ENCODE measurements around the gene PLLP.
"Not testable (repeated sequence)": the region's sequence is repeated elsewhere in the genome, so short reads cannot be mapped to it uniquely, and the experiment has no call there.

Gene PLLP

DNA sequence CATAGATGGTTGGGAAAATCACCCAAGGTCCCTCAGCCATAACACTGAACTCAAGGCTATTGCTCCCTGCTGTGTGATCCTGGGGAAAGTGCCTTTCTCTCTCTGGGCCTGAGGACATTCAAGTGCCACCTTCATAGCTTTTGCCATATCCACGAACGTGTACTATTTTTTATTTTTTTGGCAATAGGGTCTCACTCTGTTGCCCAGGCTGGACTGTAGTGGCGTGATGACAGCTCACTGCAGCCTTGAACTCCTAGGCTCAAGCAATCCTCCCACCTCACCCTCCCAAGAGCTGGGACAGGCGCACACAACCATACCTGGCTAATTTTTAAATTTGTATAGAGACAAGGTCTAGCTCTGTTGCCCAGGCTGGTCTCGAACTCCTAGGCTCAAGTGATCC lies 10.6 kb downstream of the PLLP start:
- TF ChIP-seq, protein P1, sequence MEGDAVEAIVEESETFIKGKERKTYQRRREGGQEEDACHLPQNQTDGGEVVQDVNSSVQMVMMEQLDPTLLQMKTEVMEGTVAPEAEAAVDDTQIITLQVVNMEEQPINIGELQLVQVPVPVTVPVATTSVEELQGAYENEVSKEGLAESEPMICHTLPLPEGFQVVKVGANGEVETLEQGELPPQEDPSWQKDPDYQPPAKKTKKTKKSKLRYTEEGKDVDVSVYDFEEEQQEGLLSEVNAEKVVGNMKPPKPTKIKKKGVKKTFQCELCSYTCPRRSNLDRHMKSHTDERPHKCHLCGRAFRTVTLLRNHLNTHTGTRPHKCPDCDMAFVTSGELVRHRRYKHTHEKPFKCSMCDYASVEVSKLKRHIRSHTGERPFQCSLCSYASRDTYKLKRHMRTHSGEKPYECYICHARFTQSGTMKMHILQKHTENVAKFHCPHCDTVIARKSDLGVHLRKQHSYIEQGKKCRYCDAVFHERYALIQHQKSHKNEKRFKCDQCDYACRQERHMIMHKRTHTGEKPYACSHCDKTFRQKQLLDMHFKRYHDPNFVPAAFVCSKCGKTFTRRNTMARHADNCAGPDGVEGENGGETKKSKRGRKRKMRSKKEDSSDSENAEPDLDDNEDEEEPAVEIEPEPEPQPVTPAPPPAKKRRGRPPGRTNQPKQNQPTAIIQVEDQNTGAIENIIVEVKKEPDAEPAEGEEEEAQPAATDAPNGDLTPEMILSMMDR (IDR thresholded peaks at IDR 0.05; ENCODE audit: insufficient read depth, low read depth, low read length, missing control alignments) = no peak
- DNase-seq (ENCODE audit: low read depth) = no peak
- no peak overlapping the region for H3K4me3 ChIP-seq (ENCODE audit: low read length)

- no peak overlapping the region for H3K4me3 ChIP-seq (ENCODE audit: low read length)
- TF ChIP-seq, protein P1 (IDR thresholded peaks at IDR 0.05; ENCODE audit: insufficient read depth, low read depth, low read length, missing control alignments) = no peak
- no peak for DNase-seq (ENCODE audit: low read depth)
Observed at GRCh38 chr16:57273359-57273758, 11.1 kb downstream of the PLLP start.

DNA sequence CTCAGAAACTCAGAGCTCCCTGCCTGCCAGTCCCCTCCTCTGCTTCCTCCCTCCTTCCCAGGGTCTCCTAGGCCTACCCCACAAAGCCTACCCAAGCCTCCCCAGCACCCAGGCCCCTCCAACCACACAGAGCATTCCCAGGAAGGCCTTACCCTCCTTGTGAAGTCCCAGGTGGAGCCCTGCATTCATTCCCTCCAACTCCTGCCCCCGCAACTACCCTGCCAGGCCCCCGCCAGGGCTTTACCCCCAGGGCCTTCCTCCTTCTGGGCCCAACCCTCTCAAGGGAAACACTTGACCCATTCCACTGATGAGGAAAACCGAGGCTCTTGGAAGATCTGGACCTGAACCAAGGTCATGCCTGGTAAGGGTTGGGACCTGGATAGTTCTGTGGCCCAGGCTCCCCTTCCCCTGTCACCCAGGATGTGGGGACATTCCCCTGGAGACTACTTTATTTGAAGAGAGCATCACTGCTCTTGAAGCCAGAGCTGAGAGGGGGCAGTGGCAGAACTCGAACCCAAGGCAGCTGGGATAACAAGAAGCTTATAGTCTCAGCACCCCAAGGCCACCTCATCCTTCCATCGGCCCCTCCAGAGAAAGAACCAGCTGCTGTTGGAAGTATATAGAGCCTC lies 12.5 kb downstream of the PLLP start:
- no peak overlapping the region for H3K4me3 ChIP-seq (ENCODE audit: low read length)
- TF ChIP-seq, protein P1 (IDR thresholded peaks at IDR 0.05; ENCODE audit: insufficient read depth, low read depth, low read length, missing control alignments) = no peak

DNA sequence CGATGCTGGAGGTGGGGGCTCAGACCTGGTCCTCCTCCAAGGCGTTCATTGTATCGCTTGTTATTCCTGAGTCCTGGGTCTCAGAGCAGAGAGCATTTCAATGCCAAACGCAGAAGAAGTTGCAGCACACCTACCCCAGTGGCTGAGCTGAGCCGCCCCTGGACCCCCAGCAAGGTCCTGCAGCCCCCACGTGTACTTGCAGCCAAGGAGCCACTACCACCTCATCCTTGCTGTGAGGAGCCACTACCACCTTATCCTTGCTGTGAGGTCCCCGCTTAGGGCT lies 13.5 kb downstream of the PLLP start:
- H3K4me3 ChIP-seq (ENCODE audit: low read length) = no peak overlapping the region
- TF ChIP-seq, protein P1 (IDR thresholded peaks at IDR 0.05; ENCODE audit: insufficient read depth, low read depth, low read length, missing control alignments) = no peak

More for the DNA sequence above, 12.5 kb downstream of the PLLP start:
- DNase-seq (ENCODE audit: low read depth) = no peak

GRCh38 chr16:57270221-57271062 lies 14.0 kb downstream of the PLLP start:
- TF ChIP-seq, protein P1 (IDR thresholded peaks at IDR 0.05; ENCODE audit: insufficient read depth, low read depth, low read length, missing control alignments) = no peak
- DNase-seq (ENCODE audit: low read depth) = no peak
- no peak overlapping the region for H3K4me3 ChIP-seq (ENCODE audit: low read length)

More for the DNA sequence above, 13.5 kb downstream of the PLLP start:
- no peak for DNase-seq (ENCODE audit: low read depth)

DNA sequence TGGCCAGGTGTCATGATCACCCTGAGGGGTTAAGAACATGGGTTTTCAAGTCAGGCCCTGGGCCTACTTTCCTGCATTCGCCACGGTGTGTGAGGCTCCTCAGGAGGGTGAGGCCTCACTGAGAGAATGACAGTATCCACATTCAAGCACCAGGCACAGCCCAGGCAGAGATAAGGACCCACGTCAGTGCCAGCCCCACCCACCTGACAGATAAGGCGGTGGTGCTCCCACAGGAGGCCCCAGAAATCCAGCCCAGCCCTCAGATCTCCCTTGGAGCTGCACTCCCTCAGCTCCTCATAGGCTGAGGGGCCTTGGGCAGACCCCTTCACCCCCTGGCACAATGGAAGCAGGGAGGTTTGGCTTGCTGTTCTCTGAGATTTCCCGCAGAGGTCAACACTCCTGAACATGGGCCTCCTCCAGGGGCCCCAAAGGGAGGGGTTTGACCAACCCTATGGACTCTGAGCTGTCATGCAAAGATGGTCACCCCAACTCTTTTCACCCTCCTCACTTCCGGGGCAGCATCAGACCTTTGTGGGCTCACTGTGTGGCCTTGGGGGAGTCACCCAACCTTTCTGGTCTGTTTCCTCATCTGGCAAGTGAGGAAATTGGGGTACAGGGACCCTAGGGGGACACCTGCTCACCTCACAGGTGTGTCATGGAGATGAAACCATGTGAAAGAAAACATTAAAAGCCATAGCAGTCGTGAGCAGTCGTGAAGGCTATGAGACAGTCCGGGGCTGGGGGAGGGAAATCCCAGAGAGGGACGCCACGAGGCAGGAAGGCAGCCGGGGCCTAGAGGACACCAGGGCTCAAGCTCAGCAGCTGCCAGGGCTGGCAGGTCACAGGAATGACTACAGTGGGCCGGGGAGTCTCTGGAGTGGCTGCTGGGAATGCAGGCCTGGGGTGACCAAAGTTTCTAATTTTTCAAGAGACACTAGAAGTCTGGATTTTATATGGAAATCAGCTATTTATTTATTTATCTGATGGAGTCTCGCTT lies 15.4 kb downstream of the PLLP start:
- DNase-seq (ENCODE audit: low read depth) = no peak
- TF ChIP-seq, protein P1 (IDR thresholded peaks at IDR 0.05; ENCODE audit: insufficient read depth, low read depth, low read length, missing control alignments) = no peak
- H3K4me3 ChIP-seq (ENCODE audit: low read length) = no peak overlapping the region

- not testable (repeated sequence) for H3K4me3 ChIP-seq (ENCODE audit: low read length); DNase-seq (ENCODE audit: low read depth)
Observed at GRCh38 chr16:57267343-57267742, 17.1 kb downstream of the PLLP start.
